Ascending aorta (tissue), 2 donors: ENCODE data around the gene TMEM179. TPM values are rescaled to one million over a fixed set of nuclear protein-coding genes. Genes with fewer than 3 reads are reported as not detected.

Experiments used
- DNase-seq, 2 donors: peaks; one replicate each; pipeline ENCODE4 v3.0.0-alpha.2; 2019; ENCODE audit warnings: low spot score in 2 of 2
- H3K27ac ChIP-seq, 2 donors: fragments of 200-600 bp; sonication (generic); one replicate each; pipeline ENCODE4 v1.5.1; 2016 to 2017; ENCODE audit warnings: mild to moderate bottlenecking in 1 of 2
- H3K27me3 ChIP-seq: fragments of 200-600 bp; sonication (generic); one replicate; pipeline ENCODE4 v1.5.1; 2017
- H3K36me3 ChIP-seq, 2 donors: fragments of 200-600 bp; sonication (generic); one replicate each; pipeline ENCODE4 v1.5.1; 2016
- H3K4me1 ChIP-seq, 2 donors: fragments of 200-600 bp; sonication (generic); one replicate each; pipeline ENCODE4 v1.5.1; 2016 to 2017; ENCODE audit warnings: mild to moderate bottlenecking in 1 of 2
- H3K4me3 ChIP-seq, 2 donors: fragments of 200-600 bp; sonication (generic); one replicate each; pipeline ENCODE4 v1.5.1; 2016 to 2017; ENCODE audit warnings: mild to moderate bottlenecking in 1 of 2
- H3K9me3 ChIP-seq, 2 donors: fragments of 200-600 bp; sonication (generic); one replicate each; pipeline ENCODE4 v1.5.1; 2016
- CTCF ChIP-seq, 3 experiments: fragments of 200-600 bp in 2 of 3; fragments of 450-650 bp in 1 of 3; sonication (generic) in 2 of 3; IDR thresholded peaks; one replicate each; pipeline ENCODE4 v1.5.1; 2016 to 2019; ENCODE audit warnings: antibody characterized with exemption in 3 of 3, mild to moderate bottlenecking in 1 of 3, moderate library complexity in 1 of 3
- intact Hi-C: fragments of 100-400 bp; cut with DNase I; formaldehyde crosslinking; loops from one replicate; pipeline ENCODE4 v1.15.1; 2023
- total RNA-seq: library from RNA; depleted of rRNA; stranded (reverse); fragments of >200 nt; gene quantifications from one replicate; pipeline ENCODE4 v1.1.0, GENCODE V29; 2016

The TMEM179 gene
- total RNA-seq, 1 donor from 2014 or later = not detected

- Histone ChIP-seq H3K27me3 (no peaks in the 10 kb centered on the region), H3K9me3 (no peaks in the 10 kb centered on the region), H3K4me3 (no peak overlapping the region), H3K36me3 (no peaks in the 10 kb centered on the region), H3K4me1 (no peaks in the 10 kb centered on the region), H3K27ac (no peak overlapping the region)
- intact Hi-C loops = no loop called here
- no peak for TF ChIP-seq CTCF (IDR thresholded peaks at IDR 0.05)
- DNase-seq = no peak
Observed at GRCh38 chr14:104559028-104559803, 45.4 kb downstream of the TMEM179 start.

- Histone ChIP-seq H3K27me3 (no peaks in the 10 kb centered on the region), H3K36me3 (no peaks in the 10 kb centered on the region), H3K4me3 (no peak overlapping the region), H3K27ac (no peak overlapping the region), H3K9me3 (no peaks in the 10 kb centered on the region), H3K4me1 (no peaks in the 10 kb centered on the region)
- no peak for DNase-seq
- no peak for TF ChIP-seq CTCF (IDR thresholded peaks at IDR 0.05)
- intact Hi-C loops = no loop called here
Observed at GRCh38 chr14:104558231-104559027, 46.1 kb downstream of the TMEM179 start.

GRCh38 chr14:104557766-104558165, 46.8 kb downstream of the TMEM179 start:
- intact Hi-C loops = no loop called here
- Histone ChIP-seq H3K27me3 (no peaks in the 10 kb centered on the region), H3K4me1 (no peaks in the 10 kb centered on the region)

GRCh38 chr14:104557086-104557485, 47.5 kb downstream of the TMEM179 start:
- no peaks in the 10 kb centered on the region for H3K9me3 ChIP-seq
- intact Hi-C loops = no loop called here
- no peaks in the 10 kb centered on the region for H3K36me3 ChIP-seq
- TF ChIP-seq CTCF (IDR thresholded peaks at IDR 0.05) = no peak
- H3K4me3 ChIP-seq = no peak overlapping the region
- H3K4me1 ChIP-seq = no peaks in the 10 kb centered on the region
- no peak overlapping the region for H3K27ac ChIP-seq
- DNase-seq = peak; percentile 2 to 37
- H3K27me3 ChIP-seq = no peaks in the 10 kb centered on the region

More at GRCh38 chr14:104557766-104558165, 46.8 kb downstream of the TMEM179 start:
- no peak for DNase-seq
- H3K4me3 ChIP-seq = no peak overlapping the region
- H3K36me3 ChIP-seq = no peaks in the 10 kb centered on the region
- H3K27ac ChIP-seq = no peak overlapping the region
- H3K9me3 ChIP-seq = no peaks in the 10 kb centered on the region
- TF ChIP-seq CTCF (IDR thresholded peaks at IDR 0.05) = no peak

GRCh38 chr14:104556256-104557021, 48.1 kb downstream of the TMEM179 start:
- H3K9me3 ChIP-seq = no peaks in the 10 kb centered on the region

More at GRCh38 chr14:104556256-104557021, 48.1 kb downstream of the TMEM179 start:
- Histone ChIP-seq H3K27me3 (no peaks in the 10 kb centered on the region), H3K4me3 (no peak overlapping the region), H3K27ac (no peak overlapping the region), H3K36me3 (no peaks in the 10 kb centered on the region), H3K4me1 (no peaks in the 10 kb centered on the region)
- no peak for TF ChIP-seq CTCF (IDR thresholded peaks at IDR 0.05)
- intact Hi-C loops = no loop called here
- DNase-seq = peak; percentile 1 to 48
